ENCODE data around the gene PKHD1. TPM values are rescaled to one million over a fixed set of nuclear protein-coding genes. Genes with fewer than 3 reads are reported as not detected.

The PKHD1 gene
- polyA plus RNA-seq (2013, experiment 1 of 2; ENCODE audit: insufficient read length): 0.01 TPM
- 0.01 TPM for polyA plus RNA-seq (2013, experiment 2 of 2; ENCODE audit: insufficient read length)

- DNase-seq: no peak
Observed at GRCh38 chr6:52087498-52087999, at the start of gene PKHD1. PKHD1 (minus strand) TSS chr6:52087613; CDS start chr6:52084933, 2,680 bp downstream.

- no peak for DNase-seq
Observed at GRCh38 chr6:52136934-52137467, 49.6 kb upstream of the PKHD1 start.

- no peak for DNase-seq
Observed at GRCh38 chr6:52136055-52136454, 48.6 kb upstream of the PKHD1 start.

GRCh38 chr6:52135217-52135616, 47.8 kb upstream of the PKHD1 start:
- no peak for DNase-seq

DNA sequence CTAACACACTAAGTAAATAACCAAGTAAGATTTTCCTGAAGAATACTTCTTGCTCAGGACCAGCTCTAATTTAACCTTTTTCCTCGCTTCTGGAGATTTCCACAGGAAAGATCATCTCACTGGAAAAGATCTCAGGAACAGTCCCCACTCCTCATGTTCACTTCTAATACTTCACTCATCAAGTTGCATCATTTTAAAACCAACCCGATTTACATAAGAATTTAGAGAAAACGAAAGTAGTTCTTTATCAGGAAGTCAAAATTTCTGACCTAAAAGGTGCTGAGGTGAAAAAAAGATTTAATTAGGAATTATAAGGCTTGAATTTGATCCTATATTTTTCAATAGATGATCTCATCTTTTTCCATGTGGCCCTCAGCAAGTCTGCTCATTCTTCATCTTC, 46.6 kb upstream of the PKHD1 start:
- no peak for DNase-seq

DNA sequence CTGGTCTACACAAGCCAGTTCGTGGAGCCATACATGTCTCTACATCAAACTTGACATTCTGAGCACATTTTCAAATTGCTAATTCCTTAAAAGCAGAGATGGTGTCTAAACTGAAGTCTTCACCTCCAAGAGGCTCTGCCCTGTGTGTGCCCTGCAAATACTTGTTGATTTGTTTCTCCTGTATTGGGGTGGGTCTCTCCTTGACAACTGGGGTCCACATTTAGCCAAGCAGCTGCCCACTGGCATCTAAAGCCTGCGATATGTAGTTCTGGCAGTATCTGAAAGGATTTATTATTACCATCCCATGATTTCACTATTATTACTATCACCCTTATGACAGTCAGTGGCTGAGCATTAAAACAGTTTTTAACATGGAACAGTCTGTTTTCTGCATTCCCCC, 45.9 kb upstream of the PKHD1 start:
- no peak for DNase-seq

- no peak for DNase-seq
Observed at GRCh38 chr6:52132292-52132691, 44.9 kb upstream of the PKHD1 start.

DNA sequence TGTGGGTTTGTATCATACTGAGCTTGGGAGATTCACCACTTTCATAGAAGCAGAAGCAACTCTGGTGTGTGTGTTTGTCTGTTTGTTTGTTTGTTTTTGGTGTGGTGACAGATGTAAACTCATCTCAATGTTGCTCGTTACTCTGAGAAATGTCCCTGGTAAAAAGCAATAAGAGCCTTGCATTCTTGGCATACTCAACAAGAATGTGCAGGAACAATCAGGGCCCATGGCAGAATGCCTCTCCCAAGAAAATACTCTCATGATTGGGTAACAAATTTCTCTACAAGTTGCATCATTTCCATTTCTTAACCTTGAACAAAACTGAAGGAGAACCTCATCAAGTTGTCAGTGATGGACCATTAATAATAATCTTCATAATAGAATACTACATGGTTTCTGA, 43.0 kb upstream of the PKHD1 start:
- no peak for DNase-seq

- no peak for DNase-seq
Observed at GRCh38 chr6:52127957-52128356, 40.5 kb upstream of the PKHD1 start.

DNA sequence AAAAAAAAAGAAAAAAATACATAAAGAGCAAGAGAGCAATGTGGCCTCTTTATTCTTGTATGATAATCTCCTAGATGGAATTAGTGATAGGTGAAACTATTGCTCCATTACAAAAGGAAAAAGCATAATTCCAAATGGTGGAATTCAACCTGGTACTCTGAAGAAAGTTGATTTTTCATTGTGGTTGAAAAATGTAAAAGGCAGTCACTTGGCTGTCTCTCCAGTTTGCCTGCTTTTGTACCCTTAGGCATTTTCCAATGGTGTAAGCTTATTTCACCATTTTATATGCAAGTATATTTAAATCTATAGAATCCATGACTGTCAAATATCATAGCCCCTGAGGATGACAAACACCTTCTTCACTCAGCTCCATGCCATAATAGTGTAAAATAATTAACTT, 38.8 kb upstream of the PKHD1 start:
- DNase-seq: no peak

DNA sequence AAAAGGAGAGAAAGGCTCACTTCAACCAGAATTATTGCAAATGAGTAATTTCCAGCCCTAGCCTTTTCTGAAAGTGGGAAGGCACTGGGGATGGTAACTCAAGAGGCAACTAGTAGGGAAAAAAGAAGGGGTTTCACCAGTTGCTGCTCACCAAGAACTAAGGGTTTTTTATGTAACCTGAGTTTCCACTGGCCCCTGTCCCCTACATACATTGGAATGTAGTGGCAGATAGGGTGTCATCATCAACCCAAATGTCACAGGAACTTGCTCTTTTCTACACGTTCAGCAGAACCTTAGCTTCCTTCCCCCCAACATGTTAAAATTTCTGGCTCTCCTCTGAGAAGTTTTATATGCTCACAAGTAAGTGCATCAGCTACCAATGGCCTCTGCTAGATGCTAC, 38.2 kb upstream of the PKHD1 start:
- no peak for DNase-seq

- no peak for DNase-seq
Observed at GRCh38 chr6:52125139-52125538, 37.7 kb upstream of the PKHD1 start.

DNA sequence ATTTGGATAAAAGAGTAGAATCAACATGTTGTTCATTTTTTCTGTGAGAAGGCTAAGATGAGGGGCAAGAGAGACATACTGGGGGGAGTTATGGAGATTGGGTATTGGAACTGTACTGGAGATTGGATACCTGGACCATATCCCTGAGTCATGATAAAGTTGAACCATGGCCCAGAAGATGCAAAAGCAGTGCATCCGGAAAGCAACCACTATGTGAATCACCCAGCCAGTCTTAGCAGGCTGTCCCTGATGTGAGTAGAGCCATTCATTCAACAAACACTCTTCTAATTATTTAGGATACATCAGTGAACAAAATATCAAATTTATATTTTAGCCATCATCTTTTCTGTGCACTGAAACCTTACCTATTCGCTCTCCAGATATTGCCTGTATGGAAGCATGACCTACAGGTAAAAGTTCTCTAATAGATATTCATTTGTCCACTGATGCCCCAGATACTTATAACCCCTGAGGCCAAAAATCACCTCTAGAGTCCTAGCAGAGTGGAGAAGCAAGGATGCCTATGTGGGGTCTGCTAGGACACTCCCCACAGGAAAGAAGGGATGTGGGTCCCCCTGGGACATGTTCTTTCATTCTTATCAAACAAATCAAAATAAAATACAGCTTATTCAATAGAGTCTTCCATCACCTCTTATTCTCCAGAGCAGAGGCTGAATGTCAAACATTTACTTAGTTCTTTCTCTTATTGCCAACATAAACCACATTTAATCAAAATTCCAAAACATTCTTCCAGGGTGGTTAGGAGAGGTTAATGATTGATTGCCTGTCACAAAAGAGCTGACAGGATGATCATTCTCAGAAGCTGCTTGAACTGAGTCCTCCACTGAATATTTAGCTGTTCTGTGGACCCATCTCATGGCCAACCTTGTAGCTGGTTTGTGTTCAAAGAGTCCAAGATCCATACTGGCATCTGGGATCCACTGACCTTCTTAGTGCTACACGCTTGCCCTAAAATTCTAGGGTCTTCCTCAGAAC, 37.0 kb upstream of the PKHD1 start:
- no peak for DNase-seq

- no peak for DNase-seq
Observed at GRCh38 chr6:52123251-52123650, 35.8 kb upstream of the PKHD1 start.

DNA sequence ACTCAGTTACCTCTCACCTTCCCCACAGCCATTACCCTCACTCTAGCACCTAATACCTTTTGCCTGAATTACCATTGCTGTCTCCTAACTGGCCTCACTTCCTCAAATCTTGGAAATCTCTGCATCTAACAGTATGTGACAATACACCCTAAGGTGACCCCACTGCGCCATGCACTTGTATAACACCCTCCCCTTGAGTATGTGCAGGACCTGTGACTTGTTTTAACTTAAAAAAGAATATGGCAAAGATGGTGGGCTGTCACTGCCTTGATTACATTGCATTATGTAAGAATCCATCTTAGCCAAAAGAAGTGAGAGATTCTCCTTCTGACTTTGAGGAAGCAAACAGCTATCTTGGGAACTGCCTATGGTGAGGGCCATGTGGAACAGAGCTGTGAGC, 29.9 kb upstream of the PKHD1 start:
- no peak for DNase-seq

DNA sequence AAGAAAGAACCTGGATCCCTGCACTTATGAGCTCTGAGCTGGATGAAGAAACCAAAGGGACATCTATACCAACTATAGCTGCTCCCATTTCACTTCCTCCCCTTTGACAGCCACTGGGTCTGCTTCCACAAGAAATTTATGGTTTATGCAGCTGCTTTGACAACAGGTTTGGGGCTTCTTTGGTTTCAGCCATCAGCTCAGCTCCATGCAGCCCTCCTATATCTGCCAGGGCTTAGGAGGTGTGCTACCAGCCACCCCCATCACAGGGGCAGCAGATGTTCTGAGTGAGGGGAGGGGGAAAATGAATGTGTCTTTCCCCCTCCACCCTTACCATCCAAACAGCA, 29.2 kb upstream of the PKHD1 start:
- no peak for DNase-seq

DNA sequence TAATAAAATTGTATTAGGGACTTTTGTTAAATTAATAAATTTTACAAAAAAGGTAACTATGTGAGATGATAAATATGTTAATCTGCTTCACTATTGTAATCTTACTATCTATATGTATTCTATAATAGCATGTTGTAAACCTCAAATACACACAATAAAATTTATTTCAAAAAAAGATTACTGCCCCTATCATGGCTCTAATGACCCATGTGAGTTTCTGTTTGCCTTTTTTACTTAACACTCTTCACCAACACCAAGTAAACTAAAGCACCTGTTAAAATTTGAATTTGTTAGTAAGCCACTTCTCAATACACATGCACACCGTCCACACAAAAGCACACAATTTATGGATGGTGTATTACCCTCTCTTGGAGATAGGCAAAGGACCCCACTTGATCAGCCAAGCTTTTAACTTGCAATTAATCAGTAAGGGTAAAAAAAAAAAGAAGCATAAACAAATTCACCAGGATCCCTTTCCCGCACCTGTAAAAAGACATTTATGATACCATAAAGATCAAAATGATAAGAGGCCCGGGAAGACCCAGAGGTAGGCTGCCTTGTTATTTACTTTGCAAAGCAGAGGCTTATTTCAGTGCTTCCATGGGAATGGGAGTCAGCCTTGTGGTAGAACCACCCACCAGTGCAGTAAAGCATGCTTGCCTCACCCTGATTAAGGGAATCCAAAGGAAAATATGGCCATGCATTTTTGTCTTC, 28.6 kb upstream of the PKHD1 start:
- no peak for DNase-seq

- DNase-seq: no peak
Observed at GRCh38 chr6:52115145-52115741, 27.8 kb upstream of the PKHD1 start.

- no peak for DNase-seq
Observed at GRCh38 chr6:52109171-52109571, 21.8 kb upstream of the PKHD1 start.

GRCh38 chr6:52108128-52108527, 20.7 kb upstream of the PKHD1 start:
- no peak for DNase-seq

- no peak for DNase-seq
Observed at GRCh38 chr6:52106994-52107393, 19.6 kb upstream of the PKHD1 start.

DNA sequence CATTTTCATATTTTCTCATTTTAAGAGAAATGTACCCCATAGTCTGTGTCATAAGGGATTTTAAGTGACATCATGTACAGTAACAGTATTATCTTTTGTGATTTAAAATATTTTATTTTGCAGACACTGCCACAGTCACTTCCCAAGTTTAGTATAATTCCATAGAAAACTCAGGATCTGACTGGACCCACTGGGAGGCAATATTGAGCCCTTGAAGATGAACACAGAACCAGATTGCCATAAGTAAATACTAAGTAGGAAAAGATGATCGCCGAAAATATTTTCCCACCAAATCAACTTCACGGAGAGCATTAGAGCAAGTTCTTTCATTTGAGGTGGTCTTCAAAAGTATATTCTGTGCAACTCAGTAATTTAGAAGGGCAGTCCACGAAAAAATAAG, 17.6 kb upstream of the PKHD1 start:
- DNase-seq: no peak

DNA sequence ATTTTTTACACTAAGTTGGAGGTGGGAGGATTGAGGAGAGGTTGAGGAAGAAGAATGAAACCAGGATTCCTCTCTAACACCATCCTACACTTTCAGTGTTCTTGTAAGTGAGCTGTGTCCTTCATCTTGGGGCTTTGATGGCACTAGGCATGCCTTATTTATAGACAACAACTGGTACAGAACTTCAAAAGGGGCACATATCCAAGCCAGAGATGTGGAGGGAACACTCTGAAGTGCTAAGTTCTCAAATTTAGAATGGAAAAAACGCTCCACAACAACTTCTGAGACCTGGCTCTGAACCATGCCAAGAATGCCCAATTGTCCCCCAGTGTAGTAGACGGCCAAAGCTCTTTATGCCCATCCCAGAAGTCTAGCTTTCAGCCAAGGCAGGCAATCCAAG, 16.2 kb upstream of the PKHD1 start:
- no peak for DNase-seq

Measured in fibroblast of skin of back (primary cell).